ENCODE data around the gene SNRNP35. TPM values are rescaled to one million over a fixed set of nuclear protein-coding genes. Genes with fewer than 3 reads are reported as not detected.

SNRNP35 gene
- total RNA-seq, 1 donor from 2014 or later, result 16.9 TPM

DNA sequence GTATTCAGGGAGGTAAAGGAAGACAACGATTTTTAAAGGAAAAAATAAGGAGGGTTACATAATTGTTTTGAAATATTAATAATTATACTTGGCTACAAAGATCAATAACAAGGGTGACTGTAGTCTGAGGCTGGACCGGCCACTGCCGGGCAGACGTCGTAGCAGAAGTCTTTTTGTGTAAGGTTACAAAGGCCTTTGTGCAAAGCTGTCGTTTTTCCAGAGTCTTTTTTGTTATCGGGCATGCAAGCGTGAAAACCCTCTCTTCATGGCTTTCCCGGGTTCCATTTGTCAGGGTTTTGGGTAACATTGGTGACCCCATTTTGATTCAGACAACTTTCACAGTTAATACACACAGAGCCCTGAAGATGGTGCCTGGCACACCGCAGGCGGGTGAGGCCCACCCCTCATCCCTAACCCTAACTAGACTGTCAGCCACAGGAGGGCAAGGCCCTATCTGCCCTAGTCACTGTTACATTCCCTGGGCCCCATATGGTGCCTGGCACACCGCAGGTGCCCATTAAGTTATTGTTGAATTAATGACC is 44.3 kb downstream of the SNRNP35 start:
- no peaks in the 10 kb centered on the region for H3K27me3 ChIP-seq
- H3K36me3 ChIP-seq, result peaks cover 0 to 17% of the 10 kb centered on the region in 2 donors
- DNase-seq (ENCODE audit: extremely low spot score in 2 of 2), result no peak
- H3K9me3 ChIP-seq, result no peaks in the 10 kb centered on the region
- no peaks in the 10 kb centered on the region for H3K4me1 ChIP-seq
- no peak overlapping the region for H3K27ac ChIP-seq
- intact Hi-C loops (cut with DNase I), result no loop called here
- no peak overlapping the region for H3K4me3 ChIP-seq
- TF ChIP-seq POLR2AphosphoS5 (IDR thresholded peaks at IDR 0.05; ENCODE audit: insufficient read depth in 1 of 2, low read depth in 1 of 2) (no peak), POLR2A (IDR thresholded peaks at IDR 0.05) (no peak)
- TF ChIP-seq, protein P1, sequence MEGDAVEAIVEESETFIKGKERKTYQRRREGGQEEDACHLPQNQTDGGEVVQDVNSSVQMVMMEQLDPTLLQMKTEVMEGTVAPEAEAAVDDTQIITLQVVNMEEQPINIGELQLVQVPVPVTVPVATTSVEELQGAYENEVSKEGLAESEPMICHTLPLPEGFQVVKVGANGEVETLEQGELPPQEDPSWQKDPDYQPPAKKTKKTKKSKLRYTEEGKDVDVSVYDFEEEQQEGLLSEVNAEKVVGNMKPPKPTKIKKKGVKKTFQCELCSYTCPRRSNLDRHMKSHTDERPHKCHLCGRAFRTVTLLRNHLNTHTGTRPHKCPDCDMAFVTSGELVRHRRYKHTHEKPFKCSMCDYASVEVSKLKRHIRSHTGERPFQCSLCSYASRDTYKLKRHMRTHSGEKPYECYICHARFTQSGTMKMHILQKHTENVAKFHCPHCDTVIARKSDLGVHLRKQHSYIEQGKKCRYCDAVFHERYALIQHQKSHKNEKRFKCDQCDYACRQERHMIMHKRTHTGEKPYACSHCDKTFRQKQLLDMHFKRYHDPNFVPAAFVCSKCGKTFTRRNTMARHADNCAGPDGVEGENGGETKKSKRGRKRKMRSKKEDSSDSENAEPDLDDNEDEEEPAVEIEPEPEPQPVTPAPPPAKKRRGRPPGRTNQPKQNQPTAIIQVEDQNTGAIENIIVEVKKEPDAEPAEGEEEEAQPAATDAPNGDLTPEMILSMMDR (IDR thresholded peaks at IDR 0.05), result no peak

DNA sequence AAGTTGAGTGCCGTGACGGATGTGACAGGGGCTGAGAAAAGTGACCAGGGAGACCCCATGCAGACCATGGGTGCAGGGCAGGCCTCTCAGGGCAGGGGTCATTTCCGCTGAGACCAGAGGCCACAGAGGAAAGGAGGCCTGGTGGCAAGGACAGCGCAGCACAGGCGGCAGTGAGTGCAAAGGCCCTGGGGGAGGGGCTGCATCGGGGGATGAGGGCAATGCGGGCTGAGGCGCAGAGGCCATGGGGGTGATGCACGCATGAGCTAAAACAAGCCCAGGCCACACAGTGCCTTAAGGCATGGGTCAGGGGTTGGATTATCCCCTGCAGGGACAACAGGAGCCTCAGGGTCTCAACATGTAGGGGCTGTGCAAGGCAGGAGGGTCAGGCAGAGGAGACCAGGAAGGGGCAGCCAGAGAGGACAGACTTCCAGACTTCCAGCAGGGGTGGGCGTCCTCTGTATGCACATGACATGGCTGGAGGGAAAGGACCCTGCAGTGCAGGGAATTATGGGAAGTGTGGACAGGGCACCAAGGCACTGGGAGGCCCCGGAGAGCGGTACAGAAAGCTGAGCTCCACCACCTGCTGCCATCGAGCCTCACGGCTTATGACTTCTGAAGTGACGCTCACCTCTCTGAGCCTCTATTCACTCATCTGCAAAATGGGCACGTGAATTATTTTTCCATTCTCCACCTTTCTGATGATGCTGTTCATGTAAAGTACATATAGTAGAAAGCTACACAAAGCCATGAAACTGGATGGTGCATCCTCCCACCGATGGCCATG is 48.3 kb downstream of the SNRNP35 start:
- Histone ChIP-seq H3K4me1 (no peaks in the 10 kb centered on the region), H3K9me3 (no peaks in the 10 kb centered on the region), H3K4me3 (no peak overlapping the region), H3K36me3 (no peaks in the 10 kb centered on the region), H3K27me3 (no peaks in the 10 kb centered on the region), H3K27ac (no peak overlapping the region)
- no peak for DNase-seq (ENCODE audit: extremely low spot score in 2 of 2)
- TF ChIP-seq, protein P1 (IDR thresholded peaks at IDR 0.05), result no peak
- no peak for TF ChIP-seq POLR2A (IDR thresholded peaks at IDR 0.05)
- no peak for TF ChIP-seq POLR2AphosphoS5 (IDR thresholded peaks at IDR 0.05; ENCODE audit: insufficient read depth in 1 of 2, low read depth in 1 of 2)
- intact Hi-C loops (cut with DNase I), result no loop called here

DNA sequence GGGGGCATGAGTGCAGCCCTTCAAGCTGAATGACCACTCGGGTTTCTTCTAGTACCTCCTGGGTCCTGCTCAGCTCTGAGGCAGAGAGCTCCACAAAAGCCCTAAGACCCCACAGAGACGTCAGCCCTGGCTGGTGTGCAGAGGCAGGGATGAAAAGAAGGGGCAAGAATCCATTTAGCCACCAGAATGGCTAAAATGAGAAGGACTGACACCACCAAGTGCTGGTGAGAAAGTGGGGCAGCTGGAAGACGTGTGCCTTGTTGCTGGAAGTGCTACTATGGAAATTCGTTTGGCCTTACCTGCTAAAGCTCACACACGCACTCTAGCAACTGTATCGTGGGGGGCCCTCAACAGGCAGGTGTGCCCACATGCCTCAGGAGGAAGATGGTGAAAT is 48.9 kb downstream of the SNRNP35 start:
- Histone ChIP-seq H3K9me3 (no peaks in the 10 kb centered on the region), H3K4me3 (no peak overlapping the region), H3K27me3 (no peaks in the 10 kb centered on the region), H3K4me1 (no peaks in the 10 kb centered on the region), H3K27ac (no peak overlapping the region), H3K36me3 (no peaks in the 10 kb centered on the region)
- intact Hi-C loops (cut with DNase I), result no loop called here
- no peak for DNase-seq (ENCODE audit: extremely low spot score in 2 of 2)
- TF ChIP-seq POLR2A (IDR thresholded peaks at IDR 0.05) (no peak), POLR2AphosphoS5 (IDR thresholded peaks at IDR 0.05; ENCODE audit: insufficient read depth in 1 of 2, low read depth in 1 of 2) (no peak)
- TF ChIP-seq, protein P1 (IDR thresholded peaks at IDR 0.05), result no peak

DNA sequence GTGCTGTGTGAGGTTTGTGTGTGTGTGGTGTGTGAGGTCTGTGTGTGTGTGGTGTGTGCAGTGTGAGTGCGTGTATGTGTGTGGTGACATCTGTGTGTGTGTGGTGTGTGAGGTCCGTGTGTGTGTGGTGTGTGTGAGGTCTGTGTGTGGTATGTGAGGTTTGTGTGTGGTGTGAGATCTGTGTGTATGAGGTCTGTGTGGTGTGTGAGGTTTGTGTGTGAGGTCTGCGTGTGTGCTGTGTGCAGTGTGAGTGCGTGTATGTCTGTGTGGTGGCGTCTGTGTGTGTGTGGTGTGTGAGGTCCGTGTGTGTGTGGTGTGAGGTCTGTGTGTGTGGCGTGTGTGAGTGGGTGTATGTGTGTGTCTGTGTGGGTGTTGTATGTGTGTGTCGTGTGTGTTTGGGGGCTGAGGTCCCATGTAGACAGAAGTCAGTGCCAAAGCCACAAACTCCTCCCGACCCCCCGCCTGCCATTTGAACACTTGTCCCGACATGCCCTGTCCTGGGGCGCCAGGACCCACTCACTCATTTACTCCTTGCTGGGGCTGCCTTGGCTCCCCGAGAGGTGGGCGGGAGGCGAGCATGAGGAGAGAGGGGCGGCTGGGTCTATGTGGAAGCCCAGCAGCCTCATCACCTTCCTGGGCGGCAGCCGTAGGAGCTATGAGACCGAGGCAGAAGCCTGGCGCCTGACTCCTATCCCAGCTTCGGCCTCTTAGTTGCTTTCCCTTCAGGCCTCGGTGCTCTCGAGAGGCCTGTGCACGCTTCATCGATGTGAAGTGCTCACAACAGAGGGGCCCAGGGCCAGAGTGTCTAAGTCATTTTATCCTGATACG is 55.1 kb downstream of the SNRNP35 start:
- Histone ChIP-seq H3K27me3 (no peaks in the 10 kb centered on the region), H3K4me1 (no peaks in the 10 kb centered on the region), H3K27ac (no peak overlapping the region), H3K4me3 (no peak overlapping the region), H3K36me3 (peaks cover 0 to 29% of the 10 kb centered on the region in 2 donors), H3K9me3 (no peaks in the 10 kb centered on the region)
- TF ChIP-seq POLR2A (IDR thresholded peaks at IDR 0.05), result no peak
- TF ChIP-seq POLR2AphosphoS5 (IDR thresholded peaks at IDR 0.05; ENCODE audit: insufficient read depth in 1 of 2, low read depth in 1 of 2), result no peak
- TF ChIP-seq, protein P1 (IDR thresholded peaks at IDR 0.05), result no peak
- no peak for DNase-seq (ENCODE audit: extremely low spot score in 2 of 2)
- intact Hi-C loops (cut with DNase I), result no loop called here

All from vagina (tissue), 2 donors.